CD1c-positive myeloid dendritic cell (primary cell): ENCODE results near the gene ZNF511.

ENCODE experiments used
- DNase-seq: peaks from one replicate; pipeline ENCODE4 v3.0.0-alpha.2; 2016; ENCODE audit errors: extremely low spot score

ZNF511 gene

GRCh38 chr10:133335246-133336117 is 26.8 kb downstream of the ZNF511 start:
- peak; percentile 75 for DNase-seq

- DNase-seq, result no peak
Observed at GRCh38 chr10:133336118-133336576, 27.4 kb downstream of the ZNF511 start.

GRCh38 chr10:133336577-133337369 is 28.1 kb downstream of the ZNF511 start, which contains the start of gene CALY:
Gene CALY (minus strand): TSS chr10:133336896. CDS start chr10:133328989, 7,907 bp downstream.
- peak; percentile 69 for DNase-seq

- no peak for DNase-seq
Observed at GRCh38 chr10:133337370-133337725, 28.6 kb downstream of the ZNF511 start.

- DNase-seq, result no peak
Observed at GRCh38 chr10:133338080-133339071, 29.7 kb downstream of the ZNF511 start.

- no peak for DNase-seq
Observed at GRCh38 chr10:133339708-133340380, 31.1 kb downstream of the ZNF511 start.

GRCh38 chr10:133341983-133342382 is 33.3 kb downstream of the ZNF511 start:
- DNase-seq, result no peak

- DNase-seq, result no peak
Observed at GRCh38 chr10:133342942-133343341, 34.2 kb downstream of the ZNF511 start.

GRCh38 chr10:133343558-133343957 is 34.8 kb downstream of the ZNF511 start:
- DNase-seq, result no peak

GRCh38 chr10:133344236-133344635 is 35.5 kb downstream of the ZNF511 start:
- no peak for DNase-seq

- no peak for DNase-seq
Observed at GRCh38 chr10:133346413-133346812, 37.7 kb downstream of the ZNF511 start.

- DNase-seq, result no peak
Observed at GRCh38 chr10:133347710-133348517, 39.2 kb downstream of the ZNF511 start.

- DNase-seq, result no peak
Observed at GRCh38 chr10:133349160-133349568, 40.5 kb downstream of the ZNF511 start.

GRCh38 chr10:133349577-133350011 is 40.9 kb downstream of the ZNF511 start:
- DNase-seq, result no peak

GRCh38 chr10:133350283-133350949 is 41.7 kb downstream of the ZNF511 start:
- no peak for DNase-seq

GRCh38 chr10:133350950-133351329 is 42.2 kb downstream of the ZNF511 start:
- no peak for DNase-seq

GRCh38 chr10:133351408-133352318 is 42.9 kb downstream of the ZNF511 start:
- DNase-seq, result no peak

- DNase-seq, result no peak
Observed at GRCh38 chr10:133353202-133353959, 44.7 kb downstream of the ZNF511 start.
